NT2/D1 (cell line): ENCODE results near the gene CCDC24.

Experiments used
- YY1 ChIP-seq: IDR thresholded peaks from 2 replicates; pipeline ENCODE4 v1.6.1; 2011; ENCODE audit not compliant: insufficient read length, insufficient read depth
- ZNF274 ChIP-seq: IDR thresholded peaks from 2 replicates; pipeline ENCODE4 v1.6.1; 2011; ENCODE audit warnings: mild to moderate bottlenecking, low read depth, low read length

- TF ChIP-seq YY1 (no peak), ZNF274 (no peak)
Observed at GRCh38 chr1:44030605-44031251, 39.3 kb downstream of the CCDC24 start.
